Endodermal cell (in vitro differentiated cells): ENCODE measurements around the gene PTPN1. TPM values are rescaled to one million over a fixed set of nuclear protein-coding genes. Genes with fewer than 3 reads are reported as not detected.
A peak's percentile ranks its signal among the peaks of the same experiment; 100 is the strongest.

ENCODE experiments used
- DNase-seq: peaks from one replicate; pipeline ENCODE4 v3.0.0-alpha.2; 2017
- H3K27ac ChIP-seq: 2 replicates; pipeline ENCODE4 v1.5.1; 2013; ENCODE audit warnings: mild to moderate bottlenecking, low read depth, low read length, moderate library complexity
- H3K27me3 ChIP-seq: 2 replicates; pipeline ENCODE4 v1.6.1; 2013; ENCODE audit warnings: mild to moderate bottlenecking, low read length, moderate library complexity; ENCODE audit not compliant: insufficient read depth, control insufficient read depth, poor library complexity, severe bottlenecking
- H3K36me3 ChIP-seq: 2 replicates; pipeline ENCODE4 v1.7.0; 2013; ENCODE audit warnings: mild to moderate bottlenecking, low read length, moderate library complexity; ENCODE audit not compliant: control insufficient read depth, insufficient read depth
- H3K4me1 ChIP-seq: one replicate; pipeline ENCODE4 v1.7.0; 2013; ENCODE audit warnings: low read length; ENCODE audit not compliant: control insufficient read depth, insufficient read depth
- H3K4me3 ChIP-seq: 2 replicates; pipeline ENCODE4 v1.5.1; 2013; ENCODE audit warnings: mild to moderate bottlenecking, low read length, moderate library complexity
- H3K9ac ChIP-seq: 2 replicates; pipeline ENCODE4 v1.6.1; 2013; ENCODE audit warnings: mild to moderate bottlenecking, low read length, moderate library complexity; ENCODE audit not compliant: poor library complexity, severe bottlenecking; ENCODE audit errors: extremely low read depth
- H3K9me3 ChIP-seq: 2 replicates; pipeline ENCODE4 v1.6.1; 2013; ENCODE audit warnings: mild to moderate bottlenecking, low read length, moderate library complexity; ENCODE audit not compliant: control insufficient read depth
- H3K27ac Mint-ChIP-seq: 2 replicates; pipeline ENCODE4 v1.8.0; 2020; ENCODE audit warnings: mixed read lengths
- H3K27me3 Mint-ChIP-seq: 2 replicates; pipeline ENCODE4 v1.8.0; 2021; ENCODE audit warnings: mild to moderate bottlenecking, mixed read lengths; ENCODE audit not compliant: insufficient read depth
- H3K36me3 Mint-ChIP-seq: 2 replicates; pipeline ENCODE4 v1.8.0; 2020; ENCODE audit warnings: low read depth, mixed read lengths
- H3K4me1 Mint-ChIP-seq: 2 replicates; pipeline ENCODE4 v1.8.0; 2020; ENCODE audit warnings: mixed read lengths
- H3K4me3 Mint-ChIP-seq: 2 replicates; pipeline ENCODE4 v1.8.0; 2020; ENCODE audit warnings: mild to moderate bottlenecking, moderate library complexity, mixed read lengths
- H3K9me3 Mint-ChIP-seq: 2 replicates; pipeline ENCODE4 v1.8.0; 2020; ENCODE audit warnings: mild to moderate bottlenecking, mixed read lengths
- WGBS, 2 experiments: methylation state at CpG; one replicate each; pipeline versions ENCODE4 v1.1.5 to v1.1.7; 2013; ENCODE audit warnings: missing lambda C conversion rate in 2 of 2, mixed read lengths in 1 of 2; ENCODE audit not compliant: insufficient coverage in 1 of 2, insufficient read length in 1 of 2; 5-methylcytosine and 5-hydroxymethylcytosine counted together
- long read RNA-seq, 4 experiments: library from polyadenylated mRNA in 2 of 4; library from RNA in 1 of 4; library from capped mRNA in 1 of 4; stranded (forward) in 3 of 4; unstranded in 1 of 4; transcript quantifications; one replicate each; pipeline ENCODE4 v2.0.0, GENCODE V29; 2020 to 2021; ENCODE audit warnings: inconsistent platforms in 1 of 4
- polyA plus RNA-seq, 2 experiments: library from polyadenylated mRNA; stranded (reverse); fragments of 50-300 nt; gene quantifications; one replicate each; pipeline ENCODE4 v1.2.3, GENCODE V29; 2013
- total RNA-seq, 2 donors: library from RNA; stranded (reverse); fragmentation: NEBNext Ultra II Directional in 1 of 2; extraction: Animal tissue kit (Norgen Biotek cat#: 25700) in 1 of 2; gene quantifications; 2 replicates in 1 of 2; 3 replicates in 1 of 2; pipeline ENCODE4 v1.2.1, GENCODE V29; 2021
- TF ChIP-seq, protein P1 (sequence below): fragments of 200-600 bp; sonication (generic); conservative IDR thresholded peaks from 2 replicates; pipeline ENCODE4 v1.5.0; 2021; ENCODE audit warnings: antibody characterized with exemption, mild to moderate bottlenecking

PTPN1 gene
- total RNA-seq, result 10 to 100 TPM; 25.4 to 28.7 TPM
- polyA plus RNA-seq (2013, experiment 1 of 2), result 33.9 TPM
- 30.7 TPM for polyA plus RNA-seq (2013, experiment 2 of 2)
- long read RNA-seq, experiment 1, full-length matches to known transcripts, result 4 of 14 reads
- long read RNA-seq, experiment 1, partial matches to known transcripts, result 5 of 14 reads
- long read RNA-seq, experiment 1, other reads (novel, unspliced or antisense), result 5 of 14 reads
- long read RNA-seq, experiment 2, full-length matches to known transcripts, result 12 of 16 reads
- long read RNA-seq, experiment 2, partial matches to known transcripts, result 2 of 16 reads
- long read RNA-seq, experiment 2, other reads (novel, unspliced or antisense), result 2 of 16 reads
- long read RNA-seq, experiment 3, full-length matches to known transcripts, result 53 of 85 reads
- long read RNA-seq, experiment 3, partial matches to known transcripts, result 30 of 85 reads
- long read RNA-seq, experiment 3, other reads (novel, unspliced or antisense), result 2 of 85 reads
- long read RNA-seq, experiment 4, full-length matches to known transcripts, result 3 of 5 reads
- long read RNA-seq, experiment 4, partial matches to known transcripts, result 1 of 5 reads
- long read RNA-seq, experiment 4, other reads (novel, unspliced or antisense), result 1 of 5 reads

DNA sequence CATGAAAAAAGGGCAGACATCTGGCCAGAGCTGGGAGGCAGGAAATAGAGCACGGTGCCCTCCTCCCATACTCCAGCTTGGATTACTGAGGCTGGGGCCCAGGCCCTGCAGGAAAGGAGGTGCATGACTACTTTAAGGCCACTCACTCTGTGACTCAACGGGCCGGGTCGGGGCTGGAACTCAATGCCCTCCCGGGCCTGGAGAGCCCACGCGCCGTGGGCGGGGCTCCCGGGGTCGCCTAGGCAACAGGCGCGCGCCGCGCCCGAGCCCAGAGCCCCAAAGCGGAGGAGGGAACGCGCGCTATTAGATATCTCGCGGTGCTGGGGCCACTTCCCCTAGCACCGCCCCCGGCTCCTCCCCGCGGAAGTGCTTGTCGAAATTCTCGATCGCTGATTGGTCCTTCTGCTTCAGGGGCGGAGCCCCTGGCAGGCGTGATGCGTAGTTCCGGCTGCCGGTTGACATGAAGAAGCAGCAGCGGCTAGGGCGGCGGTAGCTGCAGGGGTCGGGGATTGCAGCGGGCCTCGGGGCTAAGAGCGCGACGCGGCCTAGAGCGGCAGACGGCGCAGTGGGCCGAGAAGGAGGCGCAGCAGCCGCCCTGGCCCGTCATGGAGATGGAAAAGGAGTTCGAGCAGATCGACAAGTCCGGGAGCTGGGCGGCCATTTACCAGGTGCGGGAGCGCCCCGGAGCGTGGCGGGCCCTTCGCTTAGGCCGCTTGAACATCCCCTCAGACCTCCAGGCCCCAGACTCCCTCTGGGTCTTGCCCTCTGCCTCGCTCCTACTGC, at the start of gene PTPN1:
TSS of gene PTPN1 (plus strand) at position 461 of the 783 bp plus-strand sequence. CDS start at position 606, 145 bp downstream.
- Histone ChIP-seq H3K27ac (peak within 1 kb of the TSS; percentile 91), H3K27me3 (no peaks in the 10 kb centered on the region), H3K9ac (peak within 1 kb of the TSS; percentile 91), H3K4me1 (peaks cover 2% of the 10 kb centered on the region), H3K4me3 (peak within 1 kb of the TSS; percentile 96), H3K36me3 (no peaks in the 10 kb centered on the region), H3K9me3 (no peaks in the 10 kb centered on the region)
- Mint-ChIP-seq H3K27me3 (no peaks in the 10 kb centered on the region), H3K36me3 (no peaks in the 10 kb centered on the region), H3K9me3 (no peaks in the 10 kb centered on the region), H3K4me1 (peaks cover 26% of the 10 kb centered on the region), H3K27ac (peak within 1 kb of the TSS; percentile 95), H3K4me3 (peak within 1 kb of the TSS; percentile 92)
- WGBS, 2 experiments, result 0 to 1% methylated on average over 40 to 64 of the region's 64 CpGs
- peak; percentile 99 for DNase-seq
- TF ChIP-seq, protein P1, sequence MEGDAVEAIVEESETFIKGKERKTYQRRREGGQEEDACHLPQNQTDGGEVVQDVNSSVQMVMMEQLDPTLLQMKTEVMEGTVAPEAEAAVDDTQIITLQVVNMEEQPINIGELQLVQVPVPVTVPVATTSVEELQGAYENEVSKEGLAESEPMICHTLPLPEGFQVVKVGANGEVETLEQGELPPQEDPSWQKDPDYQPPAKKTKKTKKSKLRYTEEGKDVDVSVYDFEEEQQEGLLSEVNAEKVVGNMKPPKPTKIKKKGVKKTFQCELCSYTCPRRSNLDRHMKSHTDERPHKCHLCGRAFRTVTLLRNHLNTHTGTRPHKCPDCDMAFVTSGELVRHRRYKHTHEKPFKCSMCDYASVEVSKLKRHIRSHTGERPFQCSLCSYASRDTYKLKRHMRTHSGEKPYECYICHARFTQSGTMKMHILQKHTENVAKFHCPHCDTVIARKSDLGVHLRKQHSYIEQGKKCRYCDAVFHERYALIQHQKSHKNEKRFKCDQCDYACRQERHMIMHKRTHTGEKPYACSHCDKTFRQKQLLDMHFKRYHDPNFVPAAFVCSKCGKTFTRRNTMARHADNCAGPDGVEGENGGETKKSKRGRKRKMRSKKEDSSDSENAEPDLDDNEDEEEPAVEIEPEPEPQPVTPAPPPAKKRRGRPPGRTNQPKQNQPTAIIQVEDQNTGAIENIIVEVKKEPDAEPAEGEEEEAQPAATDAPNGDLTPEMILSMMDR, result no peak

DNA sequence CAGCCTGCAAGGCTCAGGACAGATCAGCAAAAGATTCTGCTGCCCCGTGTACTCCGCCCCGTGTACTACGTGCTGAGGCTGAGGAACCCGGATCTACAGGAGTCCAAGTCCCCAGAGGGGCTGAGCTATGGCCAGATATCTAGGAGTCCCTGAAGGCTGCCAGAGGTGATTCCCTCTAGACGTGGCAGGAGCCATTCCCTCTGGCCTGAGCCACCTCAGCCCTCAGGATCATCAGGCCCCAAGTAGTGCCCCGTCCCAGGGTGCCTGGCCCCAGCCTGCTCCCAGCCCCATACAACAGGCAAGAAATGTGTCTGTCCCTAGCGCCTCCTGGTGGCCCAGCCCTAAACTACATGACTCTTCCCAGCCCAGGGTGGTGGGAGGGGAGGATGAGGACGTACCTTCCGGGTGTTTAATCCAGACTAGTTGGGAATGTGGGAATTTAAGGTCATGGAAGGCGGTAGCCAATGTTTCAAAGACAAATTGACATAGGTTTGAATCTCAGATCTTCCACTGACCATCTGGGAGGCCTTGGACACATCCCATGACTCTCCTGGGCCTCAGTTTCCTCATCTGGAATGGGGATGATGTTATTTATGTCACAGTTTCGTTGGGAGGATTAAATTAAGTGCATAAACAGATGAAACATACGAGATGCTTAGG, 49.4 kb upstream of the PTPN1 start:
- no peak overlapping the region for H3K27ac ChIP-seq
- peak; percentile 99 for DNase-seq
- no peaks in the 10 kb centered on the region for H3K9me3 Mint-ChIP-seq
- no peak overlapping the region for H3K4me3 Mint-ChIP-seq
- peaks cover 5% of the 10 kb centered on the region for H3K4me1 Mint-ChIP-seq
- H3K27ac Mint-ChIP-seq, result peak overlapping the region; percentile 75
- H3K27me3 Mint-ChIP-seq, result no peaks in the 10 kb centered on the region
- H3K36me3 Mint-ChIP-seq, result no peaks in the 10 kb centered on the region
- peaks cover 3% of the 10 kb centered on the region for H3K4me1 ChIP-seq
- WGBS, 2 experiments, result 64 to 76% methylated on average over 10 to 13 of the region's 13 CpGs
- no peaks in the 10 kb centered on the region for H3K36me3 ChIP-seq
- no peak overlapping the region for H3K4me3 ChIP-seq
- H3K9me3 ChIP-seq, result no peaks in the 10 kb centered on the region
- no peak overlapping the region for H3K9ac ChIP-seq
- no peaks in the 10 kb centered on the region for H3K27me3 ChIP-seq
- TF ChIP-seq, protein P1, result peak; percentile 92

DNA sequence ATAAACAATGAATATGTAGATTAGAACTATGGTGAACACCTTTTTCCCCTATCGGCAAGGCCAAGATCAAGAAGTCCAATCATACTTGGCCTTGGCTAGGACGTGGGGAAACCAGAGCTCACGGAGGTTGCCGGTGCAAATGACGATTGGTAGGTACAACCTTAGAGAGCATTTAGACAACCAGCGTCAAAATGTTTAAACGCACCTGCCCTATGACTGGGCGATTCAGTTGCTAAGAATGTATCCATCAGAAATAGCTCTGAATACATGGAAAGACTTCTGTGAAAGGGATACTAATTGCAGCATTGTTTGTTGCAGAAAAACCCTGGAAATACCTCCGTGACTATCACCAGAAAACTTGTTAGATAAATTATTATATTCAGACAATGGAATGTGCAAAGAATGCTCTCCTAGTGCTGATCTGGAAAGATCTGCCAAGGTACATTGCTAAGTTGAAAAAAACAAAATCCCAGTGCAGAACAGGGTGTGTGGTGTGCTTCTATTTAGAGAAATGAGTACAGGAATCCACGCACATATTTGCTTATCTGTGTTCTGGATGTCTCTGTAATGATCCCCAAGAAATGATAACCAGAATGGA, 48.0 kb upstream of the PTPN1 start:
- no peaks in the 10 kb centered on the region for H3K9me3 Mint-ChIP-seq
- no peak overlapping the region for H3K4me3 Mint-ChIP-seq
- H3K4me1 ChIP-seq, result peaks cover 3% of the 10 kb centered on the region
- H3K27me3 Mint-ChIP-seq, result no peaks in the 10 kb centered on the region
- H3K27ac Mint-ChIP-seq, result no peak overlapping the region
- WGBS, 2 experiments, result 90 to 93% methylated on average over 8 to 10 of the region's 10 CpGs
- H3K27me3 ChIP-seq, result no peaks in the 10 kb centered on the region
- no peaks in the 10 kb centered on the region for H3K4me1 Mint-ChIP-seq
- H3K27ac ChIP-seq, result no peak overlapping the region
- H3K36me3 ChIP-seq, result no peaks in the 10 kb centered on the region
- no peak overlapping the region for H3K4me3 ChIP-seq
- H3K9me3 ChIP-seq, result no peaks in the 10 kb centered on the region
- TF ChIP-seq, protein P1, result no peak
- no peak overlapping the region for H3K9ac ChIP-seq
- H3K36me3 Mint-ChIP-seq, result no peaks in the 10 kb centered on the region
- DNase-seq, result no peak
